GM23338 (cell line): ENCODE measurements around the gene RNF151. TPM values are rescaled to one million over a fixed set of nuclear protein-coding genes. Genes with fewer than 3 reads are reported as not detected.

ENCODE experiments used
- ATAC-seq: fragments of 200-7000 bp; cut with Tn5 transposase; 3 replicates; pipeline ENCODE4 v1.9.1; 2020
- DNase-seq: peaks from one replicate; pipeline ENCODE4 v3.0.0-alpha.2; 2015; ENCODE audit warnings: low spot score
- H2AFZ ChIP-seq: fragments of 200-600 bp; sonication (generic); 2 replicates; pipeline ENCODE4 v1.8.0; 2016; ENCODE audit warnings: antibody characterized with exemption, mild to moderate bottlenecking, moderate library complexity
- H3F3A ChIP-seq: fragments of 200-600 bp; sonication (generic); replicated peaks from 2 replicates; pipeline ENCODE4 v1.8.0; 2017; ENCODE audit warnings: antibody characterized with exemption, mixed run types, low read depth
- H3K27ac ChIP-seq: fragments of 200-600 bp; sonication (generic); 2 replicates; pipeline ENCODE4 v1.6.1; 2016; ENCODE audit warnings: low read depth
- H3K27me3 ChIP-seq: fragments of 200-600 bp; sonication (generic); 2 replicates; pipeline ENCODE4 v1.8.0; 2016; ENCODE audit warnings: mild to moderate bottlenecking, mixed run types, moderate library complexity; ENCODE audit not compliant: insufficient read depth
- H3K36me3 ChIP-seq: fragments of 200-600 bp; sonication (generic); 2 replicates; pipeline ENCODE4 v1.8.0; 2016; ENCODE audit warnings: mild to moderate bottlenecking; ENCODE audit not compliant: insufficient read depth
- H3K4me1 ChIP-seq: fragments of 200-600 bp; sonication (generic); 2 replicates; pipeline ENCODE4 v1.8.0; 2016; ENCODE audit warnings: mild to moderate bottlenecking, moderate library complexity; ENCODE audit not compliant: insufficient read depth
- H3K4me2 ChIP-seq: fragments of 200-600 bp; sonication (generic); 2 replicates; pipeline ENCODE4 v1.7.1; 2017; ENCODE audit warnings: mixed run types
- H3K4me3 ChIP-seq: fragments of 200-600 bp; sonication (generic); 2 replicates; pipeline ENCODE4 v1.6.1; 2016; ENCODE audit warnings: mixed run types
- H3K79me2 ChIP-seq: fragments of 200-600 bp; sonication (generic); replicated peaks from 2 replicates; pipeline ENCODE4 v1.8.0; 2017; ENCODE audit warnings: mild to moderate bottlenecking; ENCODE audit not compliant: insufficient read depth
- H3K9me2 ChIP-seq: fragments of 200-600 bp; sonication (generic); 2 replicates; pipeline ENCODE4 v1.8.0; 2017; ENCODE audit not compliant: insufficient read depth
- H4K20me1 ChIP-seq: fragments of 200-600 bp; sonication (generic); replicated peaks from 2 replicates; pipeline ENCODE4 v1.8.0; 2017; ENCODE audit warnings: mild to moderate bottlenecking; ENCODE audit not compliant: insufficient read depth
- H3K27ac Mint-ChIP-seq: 2 replicates; pipeline ENCODE4 v1.8.0; 2020; ENCODE audit warnings: inconsistent platforms, mild to moderate bottlenecking, moderate library complexity, mixed read lengths
- H3K27me3 Mint-ChIP-seq: 3 replicates; pipeline ENCODE4 v1.8.0; 2022; ENCODE audit warnings: low read depth, mild to moderate bottlenecking, moderate library complexity, mixed read lengths, inconsistent platforms; ENCODE audit not compliant: insufficient read depth, poor library complexity
- H3K36me3 Mint-ChIP-seq: 3 replicates; pipeline ENCODE4 v1.8.0; 2021; ENCODE audit warnings: low read depth, mild to moderate bottlenecking, inconsistent platforms, moderate library complexity, mixed read lengths
- H3K4me1 Mint-ChIP-seq: 3 replicates; pipeline ENCODE4 v1.8.0; 2020; ENCODE audit warnings: mild to moderate bottlenecking, inconsistent platforms, mixed read lengths
- H3K4me3 Mint-ChIP-seq: 3 replicates; pipeline ENCODE4 v1.8.0; 2021; ENCODE audit warnings: moderate library complexity, mild to moderate bottlenecking, inconsistent platforms, mixed read lengths
- H3K9me3 Mint-ChIP-seq: 3 replicates; pipeline ENCODE4 v1.8.0; 2020; ENCODE audit warnings: moderate library complexity, mild to moderate bottlenecking, inconsistent platforms, mixed read lengths
- CREB1 ChIP-seq: fragments of 250-450 bp; sonication (Bioruptor Pico); IDR thresholded peaks from 2 replicates; pipeline ENCODE4 v1.5.0; 2020; ENCODE audit warnings: low read depth, mild to moderate bottlenecking, moderate library complexity
- EZH2 ChIP-seq: fragments of 200-600 bp; sonication (generic); IDR thresholded peaks from one replicate; pipeline ENCODE4 v1.8.0; 2017; ENCODE audit warnings: antibody characterized with exemption, mild to moderate bottlenecking, low read depth; ENCODE audit not compliant: unreplicated experiment
- EZH2phosphoT487 ChIP-seq: fragments of 200-600 bp; sonication (generic); IDR thresholded peaks from one replicate; pipeline ENCODE4 v1.8.1; 2018; ENCODE audit warnings: antibody characterized with exemption; ENCODE audit not compliant: unreplicated experiment
- JUNB ChIP-seq: IDR thresholded peaks from one replicate; pipeline ENCODE4 v1.6.1; 2016; ENCODE audit warnings: antibody characterized with exemption; ENCODE audit not compliant: unreplicated experiment
- NANOG ChIP-seq: IDR thresholded peaks from 2 replicates; pipeline ENCODE4 v1.6.1; 2016; ENCODE audit warnings: antibody characterized with exemption, borderline replicate concordance
- POLR2AphosphoS5 ChIP-seq: IDR thresholded peaks from 2 replicates; pipeline ENCODE4 v1.6.1; 2016; ENCODE audit warnings: antibody characterized with exemption, low read depth
- REST ChIP-seq: IDR thresholded peaks from one replicate; pipeline ENCODE4 v1.6.1; 2018; ENCODE audit warnings: antibody characterized with exemption; ENCODE audit not compliant: unreplicated experiment
- ZNF114 ChIP-seq: fragments of 250-450 bp; sonication (Bioruptor Pico); IDR thresholded peaks from 2 replicates; pipeline ENCODE4 v1.5.0; 2020; ENCODE audit warnings: mild to moderate bottlenecking, moderate library complexity
- ZNF462 ChIP-seq: fragments of 250-450 bp; sonication (Bioruptor Pico); IDR thresholded peaks from 2 replicates; pipeline ENCODE4 v1.5.0; 2020; ENCODE audit warnings: mild to moderate bottlenecking, moderate library complexity
- polyA plus RNA-seq: library from polyadenylated mRNA; unstranded; fragments of >200 nt; fragmentation: Nextera tagmentation; extraction: Ambion mirVana; gene quantifications from 2 replicates; pipeline ENCODE4 v1.2.1, GENCODE V29; 2016
- total RNA-seq: library from RNA; depleted of rRNA; stranded (reverse); fragments of >200 nt; shearing (Covaris generic); gene quantifications from 2 replicates; pipeline ENCODE4 v1.2.3, GENCODE V29; 2014
- TF ChIP-seq, protein P1 (sequence below), 2 experiments: fragments of 200-600 bp in 1 of 2; sonication (generic) in 1 of 2; conservative IDR thresholded peaks; 2 replicates each; pipeline versions ENCODE4 v1.5.1 to v1.6.1; 2016 to 2017; ENCODE audit warnings: antibody characterized with exemption in 2 of 2, low read depth in 2 of 2, mild to moderate bottlenecking in 2 of 2, moderate library complexity in 1 of 2
- TF ChIP-seq, protein P2 (sequence below): IDR thresholded peaks from 2 replicates; pipeline ENCODE4 v1.6.1; 2016; ENCODE audit warnings: antibody characterized with exemption

Gene RNF151
- total and polyA plus RNA-seq, 2 experiments from 2014 or later: not detected

- H3K4me3 Mint-ChIP-seq: peak overlapping the region; percentile 66
- no peaks in the 10 kb centered on the region for H3K36me3 ChIP-seq
- H3K4me3 ChIP-seq: peak overlapping the region; percentile 54
- H3K36me3 Mint-ChIP-seq: no peaks in the 10 kb centered on the region; the same call in 2 of the 3 replicates
- DNase-seq (peak; percentile 35), ATAC-seq (no peak)
- no peak overlapping the region for H3K27ac ChIP-seq
- no peaks in the 10 kb centered on the region for H3K79me2 ChIP-seq
- peak overlapping the region; percentile 82 for H3K4me2 ChIP-seq
- no peak overlapping the region for H3K27ac Mint-ChIP-seq
- peaks cover 76% of the 10 kb centered on the region for H3K27me3 Mint-ChIP-seq
- no peaks in the 10 kb centered on the region for H4K20me1 ChIP-seq
- no peak overlapping the region; the same call in 1 of the 2 replicates for H2AFZ ChIP-seq
- TF ChIP-seq CREB1: no peak
- TF ChIP-seq EZH2phosphoT487: peak; percentile 85
- TF ChIP-seq, protein P1, sequence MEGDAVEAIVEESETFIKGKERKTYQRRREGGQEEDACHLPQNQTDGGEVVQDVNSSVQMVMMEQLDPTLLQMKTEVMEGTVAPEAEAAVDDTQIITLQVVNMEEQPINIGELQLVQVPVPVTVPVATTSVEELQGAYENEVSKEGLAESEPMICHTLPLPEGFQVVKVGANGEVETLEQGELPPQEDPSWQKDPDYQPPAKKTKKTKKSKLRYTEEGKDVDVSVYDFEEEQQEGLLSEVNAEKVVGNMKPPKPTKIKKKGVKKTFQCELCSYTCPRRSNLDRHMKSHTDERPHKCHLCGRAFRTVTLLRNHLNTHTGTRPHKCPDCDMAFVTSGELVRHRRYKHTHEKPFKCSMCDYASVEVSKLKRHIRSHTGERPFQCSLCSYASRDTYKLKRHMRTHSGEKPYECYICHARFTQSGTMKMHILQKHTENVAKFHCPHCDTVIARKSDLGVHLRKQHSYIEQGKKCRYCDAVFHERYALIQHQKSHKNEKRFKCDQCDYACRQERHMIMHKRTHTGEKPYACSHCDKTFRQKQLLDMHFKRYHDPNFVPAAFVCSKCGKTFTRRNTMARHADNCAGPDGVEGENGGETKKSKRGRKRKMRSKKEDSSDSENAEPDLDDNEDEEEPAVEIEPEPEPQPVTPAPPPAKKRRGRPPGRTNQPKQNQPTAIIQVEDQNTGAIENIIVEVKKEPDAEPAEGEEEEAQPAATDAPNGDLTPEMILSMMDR (conservative IDR thresholded peaks at IDR 0.05; ENCODE audit: low read depth in 2 of 2): no peak
- no peak for TF ChIP-seq JUNB
- no peak for TF ChIP-seq POLR2AphosphoS5
- TF ChIP-seq REST: no peak
- TF ChIP-seq EZH2: peak; percentile 71
- no peak for TF ChIP-seq ZNF114
- no peak for TF ChIP-seq NANOG
- TF ChIP-seq ZNF462: no peak
- TF ChIP-seq, protein P2, sequence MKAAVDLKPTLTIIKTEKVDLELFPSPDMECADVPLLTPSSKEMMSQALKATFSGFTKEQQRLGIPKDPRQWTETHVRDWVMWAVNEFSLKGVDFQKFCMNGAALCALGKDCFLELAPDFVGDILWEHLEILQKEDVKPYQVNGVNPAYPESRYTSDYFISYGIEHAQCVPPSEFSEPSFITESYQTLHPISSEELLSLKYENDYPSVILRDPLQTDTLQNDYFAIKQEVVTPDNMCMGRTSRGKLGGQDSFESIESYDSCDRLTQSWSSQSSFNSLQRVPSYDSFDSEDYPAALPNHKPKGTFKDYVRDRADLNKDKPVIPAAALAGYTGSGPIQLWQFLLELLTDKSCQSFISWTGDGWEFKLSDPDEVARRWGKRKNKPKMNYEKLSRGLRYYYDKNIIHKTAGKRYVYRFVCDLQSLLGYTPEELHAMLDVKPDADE: no peak
- H3F3A ChIP-seq: 0 out of 2 replicates have a peak, but pooled peaks cover 6% of the 10 kb centered on the region
- peaks cover 31% of the 10 kb centered on the region for H3K4me1 Mint-ChIP-seq
- peaks cover 72% of the 10 kb centered on the region for H3K27me3 ChIP-seq
- H3K9me3 Mint-ChIP-seq: no peaks in the 10 kb centered on the region
- H3K4me1 ChIP-seq: peaks cover 27% of the 10 kb centered on the region
- H3K9me2 ChIP-seq: no peaks in the 10 kb centered on the region
Observed at GRCh38 chr16:1917665-1918350, 48.8 kb upstream of the RNF151 start.
